CD14-positive monocyte (primary cell): Measurements from ENCODE around the gene OR2V2. TPM values are rescaled to one million over a fixed set of nuclear protein-coding genes. Genes with fewer than 3 reads are reported as not detected.
"Not testable (repeated sequence)": the region's sequence is repeated elsewhere in the genome, so short reads cannot be mapped to it uniquely, and the experiment has no call there.

Experiments
- DNase-seq, 3 donors: peaks; one replicate each; pipeline ENCODE4 v3.0.0-alpha.2; 2011 to 2022
- H2AFZ ChIP-seq: 2 replicates; pipeline ENCODE4 v1.6.0; 2012; ENCODE audit warnings: mild to moderate bottlenecking, low read depth, low read length, inconsistent platforms; ENCODE audit not compliant: insufficient read depth, poor library complexity, severe bottlenecking
- H3K27ac ChIP-seq, 2 donors: 1 replicate in 1 of 2; 2 replicates in 1 of 2; pipeline ENCODE4 v1.5.1; 2012 to 2013; ENCODE audit warnings: low read length in 2 of 2, control low read depth in 1 of 2, inconsistent platforms in 1 of 2, low read depth in 1 of 2, mild to moderate bottlenecking in 1 of 2
- H3K27me3 ChIP-seq, 2 donors: one replicate each; pipeline versions ENCODE4 v1.6.0 to v1.6.1; 2011 to 2013; ENCODE audit warnings: low read length in 2 of 2; ENCODE audit not compliant: control insufficient read depth in 2 of 2, insufficient read depth in 2 of 2
- H3K36me3 ChIP-seq, 2 donors: replicated peaks in 1 of 2; 1 replicate in 1 of 2; 2 replicates in 1 of 2; pipeline versions ENCODE4 v1.5.1 to v1.6.1; 2012 to 2013; ENCODE audit warnings: low read length in 2 of 2, control low read depth in 1 of 2, inconsistent platforms in 1 of 2, mild to moderate bottlenecking in 1 of 2; ENCODE audit not compliant: insufficient read depth in 2 of 2, control insufficient read depth in 1 of 2
- H3K4me1 ChIP-seq, 2 donors: 1 replicate in 1 of 2; 2 replicates in 1 of 2; pipeline versions ENCODE4 v1.5.1 to v1.6.1; 2012 to 2013; ENCODE audit warnings: low read length in 2 of 2, control low read depth in 1 of 2, inconsistent platforms in 1 of 2, mild to moderate bottlenecking in 1 of 2, moderate library complexity in 1 of 2; ENCODE audit not compliant: insufficient read depth in 2 of 2, control insufficient read depth in 1 of 2
- H3K4me2 ChIP-seq: replicated peaks from 2 replicates; pipeline ENCODE3; 2012; ENCODE audit warnings: low read length, moderate library complexity, mild to moderate bottlenecking; ENCODE audit not compliant: poor library complexity, severe bottlenecking; ENCODE audit errors: extremely low read depth
- H3K4me3 ChIP-seq, 3 experiments: fragments of 200-600 bp in 1 of 3; sonication (generic) in 1 of 3; replicated peaks in 1 of 3; 1 replicate in 2 of 3; 2 replicates in 1 of 3; pipeline ENCODE4 v1.5.1; 2011 to 2013; ENCODE audit warnings: low read length in 3 of 3, mild to moderate bottlenecking in 3 of 3, control low read depth in 2 of 3, low read depth in 2 of 3, inconsistent platforms in 1 of 3, moderate library complexity in 1 of 3
- H3K79me2 ChIP-seq: 2 replicates; pipeline ENCODE4 v1.6.0; 2012; ENCODE audit warnings: mild to moderate bottlenecking, control low read depth, inconsistent platforms, low read length, moderate library complexity; ENCODE audit not compliant: insufficient read depth
- H3K9ac ChIP-seq: 2 replicates; pipeline ENCODE4 v1.6.0; 2017; ENCODE audit warnings: low read length, mild to moderate bottlenecking; ENCODE audit not compliant: insufficient read depth, poor library complexity, severe bottlenecking
- H3K9me3 ChIP-seq, 2 donors: replicated peaks in 1 of 2; 1 replicate in 1 of 2; 2 replicates in 1 of 2; pipeline versions ENCODE4 v1.5.1 to v1.6.1; 2012 to 2013; ENCODE audit warnings: low read length in 2 of 2, control low read depth in 1 of 2; ENCODE audit not compliant: control insufficient read depth in 1 of 2, insufficient read depth in 1 of 2
- H4K20me1 ChIP-seq: 2 replicates; pipeline ENCODE4 v1.6.0; 2012; ENCODE audit warnings: mild to moderate bottlenecking, low read length, control low read depth, moderate library complexity; ENCODE audit not compliant: insufficient read depth
- H3K27ac Mint-ChIP-seq, 7 donors: one replicate each; pipeline ENCODE4 v1.8.0; 2020; ENCODE audit warnings: mild to moderate bottlenecking in 7 of 7, mixed read lengths in 7 of 7, moderate library complexity in 6 of 7, inconsistent platforms in 2 of 7
- H3K27me3 Mint-ChIP-seq, 3 donors: one replicate each; pipeline ENCODE4 v1.8.0; 2021 to 2022; ENCODE audit warnings: low read depth in 3 of 3, mild to moderate bottlenecking in 3 of 3, mixed read lengths in 3 of 3, moderate library complexity in 3 of 3, inconsistent platforms in 1 of 3
- H3K36me3 Mint-ChIP-seq, 2 donors: one replicate each; pipeline ENCODE4 v1.8.0; 2020; ENCODE audit warnings: mixed read lengths in 2 of 2, inconsistent platforms in 1 of 2, mild to moderate bottlenecking in 1 of 2
- H3K4me1 Mint-ChIP-seq: one replicate; pipeline ENCODE4 v1.8.0; 2020; ENCODE audit warnings: mild to moderate bottlenecking, mixed read lengths
- H3K4me3 Mint-ChIP-seq, 2 donors: one replicate each; pipeline ENCODE4 v1.8.0; 2020; ENCODE audit warnings: mild to moderate bottlenecking in 2 of 2, mixed read lengths in 2 of 2, moderate library complexity in 1 of 2
- H3K9me3 Mint-ChIP-seq, 7 donors: one replicate each; pipeline ENCODE4 v1.8.0; 2020 to 2022; ENCODE audit warnings: mixed read lengths in 7 of 7, mild to moderate bottlenecking in 6 of 7, moderate library complexity in 6 of 7, inconsistent platforms in 2 of 7
- CTCF ChIP-seq: fragments of 200-600 bp; IDR thresholded peaks from one replicate; pipeline ENCODE4 v1.8.0; 2022; ENCODE audit warnings: antibody characterized with exemption, mild to moderate bottlenecking
- WGBS: methylation state at CpG from one replicate; pipeline ENCODE4 v1.1.5; 2013; ENCODE audit warnings: missing lambda C conversion rate; ENCODE audit not compliant: insufficient coverage; 5-methylcytosine and 5-hydroxymethylcytosine counted together
- intact Hi-C, 2 donors: fragments of 100-400 bp; cut with micrococcal nuclease; formaldehyde crosslinking; loops; one replicate each; pipeline versions ENCODE4 v1.15.0 to v1.15.1; 2023
- polyA plus RNA-seq, 3 donors: library from polyadenylated mRNA; depleted of rRNA in 1 of 3; unstranded in 2 of 3; stranded (reverse) in 1 of 3; fragments of 300-500 nt in 2 of 3; fragments of >200 nt in 1 of 3; fragmentation: Illumina TruSeq in 2 of 3; gene quantifications; 1 replicate in 2 of 3; 2 replicates in 1 of 3; pipeline ENCODE4 v1.2.3, GENCODE V29; 2012 to 2021

Gene OR2V2
- polyA plus RNA-seq, 3 donors: not detected

GRCh38 chr5:181100121-181100875, 47.1 kb upstream of the OR2V2 start:
- intact Hi-C loops: no loop called here
- DNase-seq: no peak
- H3K27me3 Mint-ChIP-seq: peaks cover 36 to 48% (median 40%) of the 10 kb centered on the region in 3 donors
- 6% methylated on average over 52 of the region's 62 CpGs for WGBS
- peak overlapping the region in 1 of 2 donors; percentile 81 for H3K4me3 Mint-ChIP-seq
- Histone ChIP-seq H3K36me3 (no peaks in the 10 kb centered on the region), H3K9me3 (peaks cover 0 to 14% of the 10 kb centered on the region in 2 donors), H2AFZ (no peak overlapping the region), H3K9ac (no peak overlapping the region), H3K4me3 (no peak overlapping the region), H3K27me3 (peaks cover 17 to 26% of the 10 kb centered on the region in 2 donors), H3K27ac (no peak overlapping the region), H3K4me2 (no peak overlapping the region), H3K4me1 (no peaks in the 10 kb centered on the region), H3K79me2 (no peaks in the 10 kb centered on the region), H4K20me1 (no peaks in the 10 kb centered on the region)
- H3K36me3 Mint-ChIP-seq: peaks cover 0 to 4% of the 10 kb centered on the region in 2 donors
- peaks cover 7% of the 10 kb centered on the region for H3K4me1 Mint-ChIP-seq
- H3K27ac Mint-ChIP-seq: no peak overlapping the region
- peaks cover 2 to 28% (median 16%) of the 10 kb centered on the region in 7 donors for H3K9me3 Mint-ChIP-seq
- TF ChIP-seq CTCF: no peak

GRCh38 chr5:181101030-181101641, 46.2 kb upstream of the OR2V2 start:
- DNase-seq, H3K27ac Mint-ChIP-seq, H3K4me3 ChIP-seq, H3K9ac ChIP-seq, H3K27ac ChIP-seq, H4K20me1 ChIP-seq, intact Hi-C loops, H3K4me3 Mint-ChIP-seq, H3K4me1 ChIP-seq, H3K36me3 ChIP-seq, H3K79me2 ChIP-seq, H2AFZ ChIP-seq, H3K4me2 ChIP-seq, H3K36me3 Mint-ChIP-seq: not testable (repeated sequence)
- peaks cover 0 to 14% of the 10 kb centered on the region in 2 donors for H3K9me3 ChIP-seq
- Mint-ChIP-seq H3K9me3 (peaks cover 2 to 25% (median 15%) of the 10 kb centered on the region in 7 donors), H3K27me3 (peaks cover 37 to 47% (median 42%) of the 10 kb centered on the region in 3 donors), H3K4me1 (peaks cover 10% of the 10 kb centered on the region)
- no CpG with 5 or more reads among the region's 54 CpGs for WGBS
- H3K27me3 ChIP-seq: peaks cover 17 to 32% of the 10 kb centered on the region in 2 donors

- H3K9me3 ChIP-seq: peaks cover 0 to 14% of the 10 kb centered on the region in 2 donors
- H2AFZ ChIP-seq, H3K4me2 ChIP-seq, H3K4me3 ChIP-seq, H3K4me1 ChIP-seq, H3K36me3 Mint-ChIP-seq, H4K20me1 ChIP-seq, DNase-seq, H3K36me3 ChIP-seq, H3K79me2 ChIP-seq, H3K27ac Mint-ChIP-seq, H3K9ac ChIP-seq, H3K27ac ChIP-seq, intact Hi-C loops, H3K4me3 Mint-ChIP-seq: not testable (repeated sequence)
- Mint-ChIP-seq H3K27me3 (peaks cover 40 to 53% (median 50%) of the 10 kb centered on the region in 3 donors), H3K9me3 (peaks cover 2 to 25% (median 15%) of the 10 kb centered on the region in 7 donors), H3K4me1 (peaks cover 10% of the 10 kb centered on the region)
- peaks cover 17 to 33% of the 10 kb centered on the region in 2 donors for H3K27me3 ChIP-seq
- WGBS: no CpG with 5 or more reads among the region's 30 CpGs
Observed at GRCh38 chr5:181101930-181102674, 45.3 kb upstream of the OR2V2 start.
